Ramos (cell line): Measurements from ENCODE around the gene SLC26A2.

Source experiments
- in situ Hi-C: fragments of 300-500 bp; cut with MboI; formaldehyde crosslinking; loops from one replicate; pipeline ENCODE4 v1.14.3; 2022; ENCODE audit warnings: low sequenced_read_pairs; ENCODE audit not compliant: unreplicated experiment

The SLC26A2 gene

DNA sequence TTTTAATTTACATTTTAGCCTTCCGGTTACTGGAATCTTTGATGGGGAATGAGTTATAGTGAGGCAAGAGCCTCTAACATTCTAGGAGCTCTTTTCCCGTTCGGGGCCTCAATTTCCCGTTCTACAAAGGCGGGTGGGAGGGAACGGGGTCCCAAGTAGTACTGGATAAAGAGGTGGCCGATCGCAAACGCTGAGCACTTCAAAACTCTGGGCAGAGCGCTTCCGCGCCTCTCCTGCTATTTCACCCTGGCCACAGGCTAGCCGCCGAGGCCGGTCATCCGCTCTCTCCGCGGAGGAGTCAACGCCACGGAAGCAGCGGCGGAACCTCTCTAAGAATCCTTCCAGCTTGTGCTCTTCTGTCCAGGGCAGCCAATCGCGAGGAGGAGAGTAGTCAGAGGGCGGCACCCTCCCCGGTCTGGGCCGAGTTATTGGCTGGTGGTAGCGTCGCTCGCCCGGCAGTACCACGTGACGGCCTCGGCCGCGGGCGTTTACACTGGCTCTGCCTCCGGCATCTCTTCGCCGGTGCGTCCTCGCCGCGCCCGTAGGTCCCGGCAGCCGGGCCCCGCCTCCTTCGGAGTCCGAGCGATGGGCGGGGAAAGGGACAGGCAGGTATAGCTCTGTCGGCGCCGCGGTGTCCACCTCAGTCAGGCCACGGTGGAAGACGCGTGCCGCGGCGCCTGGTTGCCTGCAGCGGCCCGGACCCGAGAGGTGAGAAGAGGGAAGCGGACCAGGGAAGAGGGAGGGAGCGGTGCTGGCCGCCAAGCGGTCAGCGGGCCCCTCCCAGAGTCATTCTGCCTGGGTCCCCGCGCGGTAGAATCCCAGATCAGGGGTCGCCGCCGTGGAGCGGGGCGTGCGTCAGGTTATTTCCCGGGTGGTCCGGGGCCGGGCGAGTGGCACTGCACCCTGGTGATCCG is at the start of gene SLC26A2:
Gene SLC26A2 (plus strand): TSS at position 487 of the 914 bp plus-strand sequence. CDS start 16,895 bp downstream, outside the sequence.
- in situ Hi-C loops: no loop called here

- in situ Hi-C loops: no loop called here
Observed at GRCh38 chr5:149911031-149911430, 49.5 kb upstream of the SLC26A2 start.

DNA sequence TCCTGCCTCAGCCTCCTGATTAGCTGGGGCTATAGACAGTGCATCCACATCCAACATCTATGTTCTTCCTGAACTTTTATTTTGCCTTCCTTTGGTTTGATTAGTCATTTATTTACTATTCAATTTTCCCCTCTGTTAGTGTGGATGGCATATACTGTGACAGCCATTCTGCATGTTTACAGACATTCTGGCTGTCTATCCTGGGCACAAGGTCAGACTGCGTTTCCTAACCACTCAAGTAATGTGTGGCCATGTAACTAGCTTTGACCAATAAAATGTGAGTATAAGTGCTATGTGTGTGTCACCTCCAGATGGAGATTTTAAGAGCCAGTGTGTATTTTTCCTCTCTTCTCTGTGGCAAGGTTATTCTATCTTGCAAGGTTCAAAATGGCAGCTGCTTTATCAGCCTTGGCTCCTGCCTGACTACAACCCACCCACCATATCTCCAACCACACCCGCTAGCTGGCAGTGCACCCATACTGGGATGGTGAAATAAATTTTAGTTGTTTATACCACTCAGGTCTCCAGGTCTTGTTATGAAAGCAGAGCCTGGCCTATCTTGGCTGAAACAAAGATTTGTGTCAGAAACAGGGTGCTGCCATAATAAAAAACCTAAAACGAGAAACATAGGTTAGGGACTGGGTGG is 48.2 kb upstream of the SLC26A2 start:
- in situ Hi-C loops: no loop called here

DNA sequence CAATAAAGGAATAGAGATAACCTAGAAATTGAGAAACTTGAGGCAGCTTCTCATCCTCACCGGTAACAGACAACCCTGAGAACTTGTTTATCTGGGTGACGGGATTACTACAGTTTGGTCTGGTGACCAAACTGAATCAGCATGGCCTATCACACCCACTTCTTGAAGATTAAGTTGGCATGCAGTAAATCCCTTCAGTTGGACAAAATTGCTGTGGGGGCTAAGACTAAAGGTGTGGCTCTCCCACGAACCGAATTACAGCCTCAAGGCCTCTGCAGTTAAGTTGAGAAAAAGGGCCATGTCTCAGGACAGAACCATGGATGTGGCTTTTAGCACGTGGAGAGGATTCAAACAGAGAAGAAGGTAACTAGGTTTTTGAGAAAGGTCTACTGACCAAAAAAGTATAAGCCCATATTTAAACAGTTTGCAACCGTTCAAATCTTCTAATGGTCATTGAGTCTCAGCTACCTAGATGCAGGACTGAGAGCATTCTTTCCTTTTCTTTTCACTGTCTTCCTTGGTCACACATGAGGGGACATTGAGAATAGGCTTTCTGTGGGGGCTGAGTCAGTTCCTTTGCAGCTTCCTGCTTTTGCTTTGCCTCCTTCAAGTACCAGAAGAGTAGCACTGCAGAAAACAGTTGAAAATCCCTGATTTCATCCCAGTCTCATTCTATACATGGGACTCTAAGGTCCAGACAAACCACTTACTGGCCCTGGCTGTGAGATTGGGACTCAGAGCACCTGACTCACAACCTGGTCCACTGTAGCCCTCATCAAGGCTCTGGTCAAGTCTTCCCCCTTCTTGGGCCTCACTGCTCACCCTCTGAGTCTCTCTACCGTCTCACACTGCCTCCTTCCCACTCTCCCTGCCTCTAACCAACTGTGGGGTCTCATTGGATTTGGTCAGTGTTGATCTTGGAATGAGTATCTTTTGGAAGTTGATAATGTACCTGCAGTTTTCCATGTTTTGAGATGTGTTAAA is 46.8 kb upstream of the SLC26A2 start:
- in situ Hi-C loops: no loop called here

DNA sequence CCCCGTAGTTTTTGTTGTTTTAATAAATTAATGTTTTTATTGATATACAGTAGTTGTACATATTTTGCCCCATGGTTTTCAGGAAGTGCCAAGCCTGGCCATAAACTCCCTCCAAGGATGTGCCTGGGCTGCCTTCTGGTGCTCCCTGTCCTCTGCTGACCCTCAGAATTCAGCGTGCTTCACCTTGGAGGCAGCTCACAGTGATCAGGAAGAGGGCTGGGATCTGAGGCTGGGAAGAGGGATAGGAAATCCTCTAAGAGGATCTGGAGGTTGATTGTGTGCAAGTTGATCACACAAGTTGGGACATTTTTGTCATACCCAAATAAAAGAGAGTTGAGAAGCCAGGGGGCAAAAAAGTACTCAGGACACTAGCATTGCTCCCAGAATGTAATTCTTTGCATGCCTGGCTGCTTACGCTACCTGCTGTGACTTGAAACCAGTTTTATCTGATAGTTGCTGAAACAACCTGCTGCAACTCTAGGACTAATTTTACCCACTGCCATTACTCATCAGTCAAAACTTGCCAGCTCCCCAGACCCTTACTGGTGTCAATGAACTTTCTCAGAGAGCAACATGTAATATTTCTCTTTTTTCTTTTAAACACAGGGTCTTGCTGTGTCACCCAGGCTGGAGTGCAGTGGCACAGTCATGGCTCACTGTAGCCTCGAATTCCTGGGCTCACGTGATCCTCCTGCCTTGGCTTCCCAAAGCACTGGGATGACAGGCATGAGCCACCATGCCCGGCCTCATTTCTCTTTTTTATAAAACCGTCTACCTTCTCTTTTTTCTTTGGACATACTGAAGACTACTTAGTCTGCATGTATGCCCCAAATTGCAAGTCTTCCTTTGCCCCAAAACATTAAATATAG is 44.9 kb upstream of the SLC26A2 start:
- in situ Hi-C loops: no loop called here

- in situ Hi-C loops: no loop called here
Observed at GRCh38 chr5:149916334-149917072, 44.1 kb upstream of the SLC26A2 start.

GRCh38 chr5:149917073-149917676 is 43.4 kb upstream of the SLC26A2 start:
- in situ Hi-C loops: no loop called here

DNA sequence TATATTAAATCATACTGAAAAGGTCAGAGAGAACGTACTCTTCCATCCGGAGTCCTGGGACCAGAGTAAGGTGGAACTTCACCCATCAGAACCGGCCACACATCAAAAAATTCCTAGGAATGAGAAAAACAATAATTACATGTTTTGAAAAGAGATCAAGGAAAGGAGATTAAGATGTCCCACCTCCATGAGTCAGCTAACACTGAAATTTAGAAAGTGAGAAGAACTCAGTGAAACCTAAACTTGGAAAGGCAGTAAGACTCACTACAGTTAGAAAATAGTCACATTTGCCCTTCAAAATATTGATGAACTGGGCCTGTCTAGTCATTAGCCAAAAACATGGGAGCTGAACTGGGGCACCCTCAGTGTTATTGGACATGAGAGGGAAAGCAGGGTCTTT is 39.0 kb upstream of the SLC26A2 start:
- in situ Hi-C loops: no loop called here

DNA sequence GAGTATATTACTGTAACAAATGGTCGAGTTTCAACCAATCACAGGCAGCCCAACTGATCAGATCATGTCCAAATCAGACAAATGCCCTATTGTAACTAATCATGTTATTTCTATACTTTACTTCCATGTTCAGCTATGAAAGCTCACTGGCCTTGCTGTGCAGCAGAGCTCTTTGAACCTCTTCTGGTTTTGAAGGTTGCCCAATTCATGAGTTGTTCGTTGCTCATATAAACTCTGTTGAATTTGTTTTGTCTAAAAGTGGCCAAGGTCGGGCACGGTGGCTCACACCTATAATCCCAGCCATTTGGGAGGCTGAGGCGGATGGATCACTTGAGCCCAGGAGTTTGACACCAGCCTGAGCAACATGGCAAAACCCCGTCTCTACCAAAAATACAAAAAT is 37.6 kb upstream of the SLC26A2 start:
- in situ Hi-C loops: no loop called here

GRCh38 chr5:149924486-149924885 is 36.1 kb upstream of the SLC26A2 start:
- in situ Hi-C loops: no loop called here

GRCh38 chr5:149930043-149930748 is 30.4 kb upstream of the SLC26A2 start:
- in situ Hi-C loops: no loop called here

DNA sequence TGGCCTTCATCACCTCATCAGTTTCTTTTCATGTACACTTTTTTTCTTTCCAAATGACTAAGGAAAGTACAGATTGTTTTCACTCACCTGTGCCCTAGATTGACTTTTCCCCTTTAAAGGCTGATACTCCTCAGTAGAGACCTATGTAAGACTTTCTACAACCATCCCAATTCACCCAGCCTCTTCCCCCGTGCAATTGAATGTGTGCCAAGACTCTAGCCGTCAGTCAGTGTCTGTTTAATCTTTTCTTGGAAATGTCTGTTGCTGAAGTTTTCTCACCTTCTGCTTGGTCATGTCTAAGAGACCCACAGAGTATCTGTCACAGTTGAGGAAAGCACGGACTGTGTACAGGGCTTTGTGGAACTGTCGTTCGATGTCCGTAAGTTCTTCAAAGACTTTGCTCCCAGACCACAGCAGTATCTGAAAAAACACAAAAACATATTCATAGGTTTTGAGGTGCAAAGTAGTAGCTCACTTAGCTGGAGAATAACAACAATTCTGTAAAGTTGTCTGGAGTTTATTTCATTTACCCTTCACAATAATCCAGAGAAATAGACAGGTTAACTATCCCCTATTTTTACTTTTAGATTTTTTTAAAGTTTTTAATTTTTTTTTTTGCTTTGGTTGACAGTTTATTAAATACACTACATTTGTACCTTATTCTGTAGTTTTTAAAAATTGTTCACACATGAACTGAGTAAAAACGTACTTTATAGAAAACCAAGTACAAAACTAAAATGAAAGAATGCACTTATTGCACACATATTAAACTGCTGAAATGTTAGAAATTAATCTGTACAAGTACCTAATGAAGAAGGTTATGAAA is 29.6 kb upstream of the SLC26A2 start:
- in situ Hi-C loops: no loop called here

GRCh38 chr5:149931992-149932436 is 28.5 kb upstream of the SLC26A2 start:
- in situ Hi-C loops: no loop called here

GRCh38 chr5:149932445-149933350 is 27.9 kb upstream of the SLC26A2 start:
- in situ Hi-C loops: no loop called here

- in situ Hi-C loops: no loop called here
Observed at GRCh38 chr5:149935431-149935901, 25.1 kb upstream of the SLC26A2 start.
